ENCODE results near the gene OR4K5.

- TF ChIP-seq CTCF (IDR thresholded peaks at IDR 0.05) (no peak), POLR2AphosphoS5 (IDR thresholded peaks at IDR 0.05; ENCODE audit: insufficient read depth in 1 of 2, low read depth in 1 of 2) (no peak), POLR2A (IDR thresholded peaks at IDR 0.05) (no peak)
These were observed 13.7 kb upstream of the OR4K5 start for GRCh38 chr14:19906665-19907064.
